Upper lobe of left lung (tissue), 4 donors: ENCODE results near the gene GDE1.

Experiments
- CTCF ChIP-seq, 6 experiments: fragments of 450-650 bp in 4 of 6; fragments of 200-600 bp in 2 of 6; sonication (generic) in 2 of 6; IDR thresholded peaks; one replicate each; pipeline ENCODE4 v1.5.1; 2016 to 2019; ENCODE audit warnings: antibody characterized with exemption in 6 of 6
- EP300 ChIP-seq, 4 donors: sonication (generic); formaldehyde crosslinking; IDR thresholded peaks; one replicate each; pipeline ENCODE4 v1.5.1; 2017; ENCODE audit warnings: antibody characterized with exemption in 4 of 4, control low read depth in 2 of 4
- POLR2A ChIP-seq, 4 donors: fragments of 450-650 bp; IDR thresholded peaks; one replicate each; pipeline ENCODE4 v1.5.1; 2016 to 2017; ENCODE audit warnings: antibody characterized with exemption in 4 of 4, mild to moderate bottlenecking in 2 of 4
- POLR2AphosphoS5 ChIP-seq, 2 donors: sonication (generic); formaldehyde crosslinking; IDR thresholded peaks; one replicate each; pipeline ENCODE4 v1.5.1; 2017; ENCODE audit warnings: antibody characterized with exemption in 2 of 2

GRCh38 chr16:19486750-19487325 lies 35.1 kb downstream of the GDE1 start:
- no peak for TF ChIP-seq POLR2AphosphoS5 (IDR thresholded peaks at IDR 0.05)
- TF ChIP-seq CTCF (IDR thresholded peaks at IDR 0.05) = no peak
- TF ChIP-seq POLR2A (IDR thresholded peaks at IDR 0.05) = no peak
- TF ChIP-seq EP300 (IDR thresholded peaks at IDR 0.05) = no peak
